GM19238 (cell line): ENCODE measurements around the gene SLC16A1.
A peak's percentile ranks its signal among the peaks of the same experiment; 100 is the strongest.
"Not testable (repeated sequence)": the region's sequence is repeated elsewhere in the genome, so short reads cannot be mapped to it uniquely, and the experiment has no call there.

Experiments
- DNase-seq: peaks from one replicate; pipeline ENCODE4 v3.0.0; 2011; ENCODE audit warnings: low spot score; ENCODE audit not compliant: insufficient read length

The SLC16A1 gene

DNA sequence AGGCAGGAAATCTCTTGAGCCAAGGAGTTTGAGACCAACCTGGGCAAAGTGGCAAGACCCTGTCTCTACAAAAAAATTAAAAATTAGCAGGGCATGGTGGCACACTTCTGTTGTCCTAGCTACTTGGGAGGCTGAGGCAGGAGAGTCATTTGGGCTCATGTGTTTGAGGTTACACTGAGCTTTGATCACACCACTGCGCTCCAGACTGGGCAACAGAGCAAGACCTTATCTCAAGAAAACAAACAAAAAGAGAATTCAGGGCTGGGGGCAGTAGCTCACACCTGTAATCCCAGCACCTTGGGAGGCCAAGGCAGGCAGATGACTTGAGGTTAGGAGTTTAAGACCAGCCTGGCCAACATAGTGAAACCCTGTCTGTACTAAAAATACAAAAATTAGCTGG is 17.8 kb upstream of the SLC16A1 start:
- DNase-seq: no peak

DNA sequence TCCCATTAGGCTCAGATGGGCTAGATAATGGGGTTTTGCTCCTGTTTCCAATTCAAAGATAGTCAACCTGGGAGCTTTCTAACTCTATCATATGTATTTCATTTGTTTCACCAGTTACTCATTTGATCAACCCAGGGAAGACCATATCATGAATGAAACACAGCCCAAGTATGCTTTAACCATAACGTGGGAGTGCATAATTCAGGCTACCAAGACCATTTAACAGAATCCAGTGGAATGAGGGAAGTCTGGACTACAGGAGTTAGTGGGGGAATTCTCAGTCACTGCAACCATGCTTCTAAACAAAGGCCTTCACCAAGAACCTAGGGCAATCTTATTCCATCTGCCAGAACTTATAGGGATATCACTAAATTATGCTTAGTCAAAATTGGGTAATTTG is 15.0 kb upstream of the SLC16A1 start:
- no peak for DNase-seq

DNA sequence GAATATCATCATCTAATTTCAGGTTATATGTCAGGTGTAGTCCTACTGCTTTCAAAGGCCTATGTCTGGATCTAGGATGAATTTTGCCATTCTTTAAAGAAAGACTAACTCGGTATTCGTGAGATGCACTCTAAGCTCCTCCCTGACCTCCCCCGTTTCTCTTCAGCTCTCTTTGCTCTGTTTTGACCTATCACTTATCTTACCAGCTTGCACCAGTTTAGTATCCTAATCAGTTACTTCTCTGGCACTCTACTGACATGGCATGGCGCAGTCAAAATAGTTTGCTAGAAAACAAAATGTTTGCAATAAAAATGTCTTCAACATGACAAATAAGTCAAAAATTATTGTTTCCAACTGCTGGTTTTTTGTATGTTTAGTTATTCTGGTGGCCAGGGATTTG is 8.4 kb upstream of the SLC16A1 start:
- DNase-seq: no peak

DNA sequence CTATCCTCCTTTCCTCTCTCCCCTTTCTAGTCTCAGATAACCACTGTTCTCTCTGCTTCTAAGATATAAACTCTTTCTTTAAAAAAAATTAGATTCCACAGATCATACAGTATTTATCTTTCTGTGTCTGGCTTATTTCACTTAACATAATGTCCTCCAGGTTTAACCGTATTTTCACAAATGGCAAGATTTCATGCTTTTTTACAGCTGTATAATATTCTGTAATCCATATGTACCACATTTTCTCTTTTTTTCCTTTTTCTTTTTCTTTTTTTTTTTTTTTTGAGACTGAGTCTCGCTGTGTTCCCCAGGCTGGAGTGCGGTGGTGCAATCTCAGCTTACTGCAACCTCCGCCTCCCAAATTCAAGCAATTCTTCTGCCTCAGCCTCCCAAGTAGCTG is 5.1 kb upstream of the SLC16A1 start:
- no peak for DNase-seq

DNA sequence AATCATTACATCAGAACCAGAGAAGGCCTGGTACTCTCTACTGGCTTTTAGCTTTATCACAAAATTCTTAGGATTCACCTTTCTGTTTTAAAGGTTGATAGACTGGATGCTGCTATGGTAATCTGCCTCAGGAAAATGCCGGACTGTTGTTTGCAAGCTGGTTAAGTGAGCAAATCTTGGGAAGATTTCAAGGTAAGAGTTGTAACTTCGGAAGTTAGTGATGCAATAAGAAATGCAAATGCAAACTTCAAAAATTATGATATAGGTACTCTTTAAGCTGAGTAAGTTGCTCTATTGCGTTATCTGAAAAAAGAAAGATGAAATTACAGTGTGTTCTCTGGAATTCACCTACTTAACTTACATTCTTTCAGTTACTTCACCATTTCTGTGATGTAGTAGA is 4.4 kb upstream of the SLC16A1 start:
- DNase-seq: no peak

DNA sequence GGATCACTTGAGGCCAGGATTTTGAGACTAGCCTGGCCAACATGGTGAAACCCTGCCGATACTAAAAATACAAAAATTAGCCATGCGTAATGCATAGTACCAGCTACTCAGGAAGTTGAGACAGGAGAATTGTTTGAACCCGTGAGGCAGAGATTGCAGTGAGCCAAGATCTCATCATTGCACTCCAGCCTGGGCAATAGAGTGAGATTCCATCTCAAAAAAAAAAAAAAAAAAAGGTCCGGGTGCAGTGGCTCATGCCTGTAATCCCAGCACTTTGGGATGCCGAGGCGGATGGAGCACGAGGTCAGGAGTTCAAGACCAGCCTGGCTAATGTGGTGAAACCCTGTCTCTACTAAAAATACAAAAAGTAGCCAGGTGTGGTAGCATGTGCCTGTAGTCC is 2.2 kb upstream of the SLC16A1 start:
- DNase-seq: not testable (repeated sequence)

DNA sequence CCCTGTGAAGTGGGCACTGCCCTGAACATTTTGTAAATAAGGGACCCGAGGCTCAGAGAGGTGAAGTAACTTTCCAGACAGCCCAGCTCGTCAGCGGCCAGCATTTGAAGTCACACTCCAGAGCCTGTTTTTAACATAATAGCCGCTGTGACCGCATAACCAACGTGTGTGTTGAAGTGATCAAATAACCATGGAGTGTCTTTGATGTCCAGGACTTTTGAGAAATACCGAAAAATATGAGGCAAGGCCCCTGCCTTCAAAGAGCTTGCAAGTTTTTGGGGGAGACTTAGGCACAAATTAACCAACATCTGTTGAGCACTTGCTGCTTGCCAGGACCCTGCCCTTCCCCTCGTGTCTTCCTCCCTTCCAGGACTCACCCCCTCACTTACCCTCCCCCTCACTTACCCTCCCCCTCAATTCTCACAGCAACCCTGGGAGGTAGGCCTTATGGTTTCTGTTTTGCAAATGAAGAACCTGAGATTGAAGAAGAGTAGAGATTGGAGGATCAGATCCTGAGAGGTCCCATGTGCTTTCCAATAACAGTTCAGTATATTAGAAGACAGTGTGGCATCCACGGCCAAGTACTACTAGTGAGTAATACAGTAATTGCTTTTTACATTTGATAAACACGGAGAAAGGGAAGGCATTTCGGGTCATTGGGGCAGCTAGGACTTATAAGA is 1.3 kb upstream of the SLC16A1 start:
- DNase-seq: peak; percentile 57

DNA sequence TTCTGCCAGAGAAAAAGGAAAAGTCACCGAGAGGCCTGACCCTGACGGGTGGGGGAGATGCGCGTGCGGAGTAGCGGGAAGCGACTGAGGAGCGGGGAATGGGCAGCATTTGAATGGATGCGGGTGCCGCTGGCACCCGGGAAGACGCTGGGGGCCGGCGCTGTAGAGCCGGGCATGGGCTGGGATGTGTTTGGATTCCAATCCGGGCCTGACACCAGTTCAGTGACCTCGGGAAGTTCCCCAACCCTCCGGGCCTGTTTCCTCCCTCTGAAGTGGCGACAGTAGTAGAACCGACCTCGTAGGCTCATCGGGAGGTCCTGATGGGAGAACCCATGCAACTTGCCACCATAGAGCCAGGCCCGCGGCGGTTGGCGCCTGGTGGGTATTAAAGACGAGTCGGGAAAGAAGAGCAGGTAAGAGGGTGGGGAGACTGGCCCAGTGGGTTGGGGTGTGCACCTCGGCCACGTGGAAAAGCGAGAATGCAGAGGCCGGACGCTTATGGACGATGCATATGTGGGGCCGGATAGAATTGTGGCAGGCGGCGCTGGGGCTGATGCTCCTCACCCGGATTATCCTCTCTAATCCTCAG is 642 bp upstream of the SLC16A1 start:
- no peak for DNase-seq

DNA sequence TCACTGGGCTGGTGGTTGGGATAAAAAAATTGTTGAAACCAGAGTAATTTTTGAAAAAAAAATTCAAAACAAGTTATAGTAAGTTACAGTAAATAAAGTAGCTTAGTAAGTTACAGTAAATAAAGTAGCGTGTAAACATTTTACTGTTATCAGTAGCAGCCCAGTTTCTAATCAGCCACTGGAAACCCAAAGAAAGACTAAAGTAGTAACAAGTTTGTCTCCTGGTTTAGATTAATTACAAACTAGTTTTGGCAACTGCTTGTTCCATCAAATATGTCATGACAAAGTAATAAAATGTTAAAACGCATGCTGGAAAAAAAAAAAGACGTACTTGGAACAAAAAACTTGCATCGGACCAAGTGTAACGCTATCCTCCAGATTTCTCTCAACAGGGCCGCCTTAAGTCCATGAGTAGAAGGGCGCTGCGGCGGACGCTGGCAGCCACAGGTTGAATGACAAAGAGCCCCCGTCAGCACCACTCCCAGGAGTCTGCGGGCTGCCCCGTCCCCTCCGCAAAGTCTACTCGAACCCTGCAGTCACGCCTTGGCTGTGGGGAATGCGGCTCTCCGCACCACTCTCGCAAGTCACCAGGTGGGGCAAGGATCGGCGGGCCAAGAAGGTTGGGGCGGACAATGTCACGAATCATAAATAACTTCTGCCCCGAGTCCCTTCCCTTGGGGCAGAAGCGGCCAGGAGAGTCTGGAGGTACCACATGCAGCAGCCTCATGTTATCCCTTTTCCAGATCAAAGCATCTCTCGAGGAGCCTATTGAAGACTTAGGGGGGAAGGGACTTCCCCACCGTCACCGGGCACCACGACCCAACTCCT is 837 bp downstream of the SLC16A1 start:
- peak; percentile 38 for DNase-seq

DNA sequence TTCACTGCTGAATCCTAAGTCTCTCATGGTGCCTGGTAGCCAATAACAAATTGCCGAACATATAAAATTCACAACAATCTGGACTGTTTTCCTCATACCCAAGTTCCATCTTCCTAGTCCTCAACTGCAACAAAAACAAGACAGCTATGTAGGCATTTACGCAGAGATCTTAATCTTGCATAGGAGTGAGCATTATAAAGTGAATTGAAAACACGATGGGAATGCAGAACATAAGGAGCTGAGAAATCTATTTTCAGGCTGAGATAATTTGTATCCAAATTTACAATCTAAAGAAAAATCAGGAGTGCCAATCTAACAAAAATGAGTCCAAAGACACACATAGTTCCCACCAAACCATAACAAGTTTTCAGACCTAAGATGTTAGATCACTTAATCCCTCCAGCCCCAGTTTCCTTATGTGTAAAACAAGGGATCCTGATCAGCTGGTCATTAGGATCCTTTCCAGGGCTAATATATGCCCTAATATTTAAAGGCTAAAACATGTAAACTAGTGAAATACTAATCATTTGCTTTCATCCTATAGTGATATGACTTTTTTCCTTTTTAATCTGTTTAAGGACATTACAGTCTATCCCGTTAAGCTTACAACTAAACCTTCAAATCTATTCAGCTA is 1.9 kb downstream of the SLC16A1 start:
- DNase-seq: no peak

DNA sequence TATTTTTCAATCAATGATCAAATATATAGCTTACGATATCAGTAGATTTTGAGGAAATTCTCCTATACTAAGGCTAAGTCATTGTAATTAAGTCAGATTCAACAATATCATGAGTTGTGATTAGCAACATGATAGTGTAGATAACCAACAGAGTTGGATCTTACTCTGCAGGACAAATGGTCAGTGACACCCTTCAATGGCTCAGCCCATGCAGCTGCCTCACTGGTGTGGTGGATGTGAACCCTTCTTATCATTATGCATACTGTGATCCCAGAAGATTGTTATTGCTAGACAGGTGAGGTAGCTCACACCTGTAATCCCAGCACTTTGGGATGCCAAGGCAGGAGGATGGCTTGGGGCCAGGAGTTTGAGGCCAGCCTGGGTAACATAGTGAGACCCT is 5.6 kb downstream of the SLC16A1 start:
- DNase-seq: no peak

DNA sequence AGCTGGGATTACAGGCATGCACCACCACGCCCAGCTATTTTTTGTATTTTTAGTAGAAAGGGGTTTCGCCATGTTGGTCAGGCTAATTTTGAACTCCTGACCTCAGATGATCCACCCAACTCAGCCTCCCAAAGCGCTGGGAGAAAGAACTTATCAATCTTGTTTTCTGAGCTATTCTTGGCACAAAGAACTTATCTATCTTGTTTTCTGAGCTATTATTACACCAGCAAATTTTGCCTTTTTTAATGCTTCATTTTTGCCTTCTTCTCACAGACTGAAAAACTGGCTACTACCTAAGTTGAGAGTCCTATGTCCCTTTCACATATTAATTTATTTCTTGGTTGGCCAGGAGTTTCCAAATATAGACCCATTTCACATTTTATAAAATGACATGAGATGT is 9.3 kb downstream of the SLC16A1 start:
- DNase-seq: no peak

DNA sequence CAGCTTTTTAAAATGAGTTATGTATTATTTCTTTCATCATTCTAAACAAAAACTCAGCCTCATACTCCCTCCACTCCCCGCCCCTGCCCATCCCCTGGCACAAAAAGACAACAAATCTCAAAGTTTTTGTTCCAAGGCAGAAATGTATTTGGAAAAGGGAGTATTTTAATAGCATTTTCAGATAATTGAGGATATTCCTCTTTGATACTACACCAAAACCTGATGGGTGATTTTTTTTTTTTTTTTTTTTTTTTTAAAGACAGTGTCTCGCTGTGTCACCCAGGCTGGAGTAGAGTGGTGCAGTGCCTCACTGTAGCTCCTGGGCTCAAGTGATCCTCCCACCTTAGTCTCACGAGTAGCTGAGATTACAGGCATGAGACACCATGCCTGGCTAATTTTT is 16.2 kb downstream of the SLC16A1 start:
- no peak for DNase-seq

DNA sequence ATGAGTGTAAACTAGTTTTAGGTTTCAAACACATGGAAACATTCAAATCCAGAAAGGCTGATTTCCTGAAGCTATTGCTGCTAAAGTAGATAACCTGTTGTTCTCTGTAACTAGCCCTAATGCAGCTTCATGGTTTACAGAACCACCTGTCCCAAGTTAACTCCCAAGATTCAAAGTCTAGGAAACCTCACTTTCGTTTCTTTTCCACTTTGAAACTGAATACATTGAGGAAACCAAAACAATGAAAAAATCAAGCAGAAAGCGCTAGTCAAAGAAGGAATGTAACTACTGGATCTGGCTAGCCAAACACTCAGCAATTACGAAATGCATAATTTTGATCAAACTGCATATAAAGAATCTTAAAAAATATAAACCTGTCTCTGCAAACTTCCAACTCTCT is 17.8 kb downstream of the SLC16A1 start:
- DNase-seq: no peak

DNA sequence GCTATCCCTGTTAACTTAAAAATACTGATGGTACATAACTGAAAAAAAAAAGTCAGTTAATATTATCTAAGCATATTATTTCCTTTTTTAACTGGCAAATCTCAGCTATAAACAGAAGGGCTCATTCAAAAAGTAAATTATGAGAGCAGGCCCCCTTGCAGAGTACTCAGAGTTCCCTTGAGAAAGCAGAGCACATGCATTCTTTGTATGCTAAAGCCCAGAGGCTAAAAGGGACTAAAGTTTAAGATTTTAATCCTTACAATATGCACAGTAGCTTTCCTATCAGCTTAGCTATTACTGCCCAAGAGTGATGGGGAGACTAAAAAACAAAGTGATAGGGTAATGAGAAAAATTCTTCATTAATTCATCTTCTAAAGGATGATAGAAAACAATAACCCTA is 18.5 kb downstream of the SLC16A1 start:
- DNase-seq: no peak

DNA sequence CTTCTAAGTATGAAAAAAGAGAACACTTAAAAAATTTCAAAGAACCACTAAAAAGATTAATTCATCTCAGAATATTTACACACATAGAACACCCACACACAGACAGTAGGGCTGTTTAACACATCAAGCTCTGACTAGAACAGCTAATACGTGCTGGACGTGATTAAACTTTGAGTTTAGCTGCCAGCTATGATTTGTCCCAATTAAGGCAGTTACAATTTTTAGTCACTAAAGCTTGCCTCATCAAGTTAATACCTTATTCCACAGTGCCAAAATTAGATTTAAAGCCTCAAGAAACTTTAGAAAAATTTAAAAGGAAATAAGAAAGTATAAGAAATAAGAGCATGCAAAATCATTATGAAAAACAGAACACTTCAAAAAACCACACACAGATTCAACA is 18.9 kb downstream of the SLC16A1 start:
- DNase-seq: no peak

DNA sequence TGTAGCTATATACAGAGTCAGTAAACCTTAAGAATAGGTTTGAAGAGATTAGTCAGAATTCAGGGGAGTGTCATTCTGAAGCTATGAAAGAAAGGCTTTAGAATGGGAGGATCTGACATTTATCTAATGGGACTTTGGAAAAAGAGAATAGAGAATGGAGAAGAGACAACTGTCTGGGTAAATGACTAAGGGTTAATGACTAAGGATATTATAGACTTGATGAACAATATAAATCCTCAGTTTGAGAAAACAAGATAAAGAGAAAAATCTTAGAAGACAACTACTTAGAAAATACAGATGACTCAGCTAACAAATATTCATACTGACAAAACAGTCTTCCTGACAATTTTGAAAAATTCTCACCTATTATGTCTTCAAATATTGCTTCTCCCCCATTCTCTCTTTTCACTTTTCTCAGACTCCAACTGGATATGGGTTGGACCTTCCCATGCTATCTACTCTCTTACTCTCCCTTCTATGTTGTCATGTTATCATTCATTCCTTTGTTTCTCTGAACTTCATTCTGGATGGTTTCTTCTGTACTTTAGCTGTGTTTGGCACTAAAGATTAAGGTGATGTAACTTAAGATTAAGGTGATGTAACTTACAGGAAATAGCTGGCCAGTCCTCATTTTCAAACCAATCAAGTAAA is 20.4 kb downstream of the SLC16A1 start:
- DNase-seq: no peak

DNA sequence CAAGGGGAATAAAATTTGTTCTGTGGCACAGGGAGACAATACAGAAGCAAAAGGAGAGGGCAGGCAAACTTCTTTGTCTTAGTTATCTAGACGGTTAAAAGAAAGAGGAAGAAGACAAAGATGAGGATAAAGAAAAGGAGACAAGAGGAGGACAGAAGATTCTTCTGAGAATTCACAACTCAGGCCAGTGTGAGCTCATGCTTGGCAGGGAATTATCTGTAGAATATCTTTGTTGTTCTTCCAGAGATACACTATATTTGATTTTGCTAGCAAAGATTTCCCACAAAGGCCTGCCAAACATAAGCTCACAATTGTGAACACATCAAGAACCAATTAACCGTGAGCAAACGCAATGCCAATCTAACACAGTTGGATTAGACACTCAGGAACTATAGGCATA is 21.4 kb downstream of the SLC16A1 start:
- no peak for DNase-seq

DNA sequence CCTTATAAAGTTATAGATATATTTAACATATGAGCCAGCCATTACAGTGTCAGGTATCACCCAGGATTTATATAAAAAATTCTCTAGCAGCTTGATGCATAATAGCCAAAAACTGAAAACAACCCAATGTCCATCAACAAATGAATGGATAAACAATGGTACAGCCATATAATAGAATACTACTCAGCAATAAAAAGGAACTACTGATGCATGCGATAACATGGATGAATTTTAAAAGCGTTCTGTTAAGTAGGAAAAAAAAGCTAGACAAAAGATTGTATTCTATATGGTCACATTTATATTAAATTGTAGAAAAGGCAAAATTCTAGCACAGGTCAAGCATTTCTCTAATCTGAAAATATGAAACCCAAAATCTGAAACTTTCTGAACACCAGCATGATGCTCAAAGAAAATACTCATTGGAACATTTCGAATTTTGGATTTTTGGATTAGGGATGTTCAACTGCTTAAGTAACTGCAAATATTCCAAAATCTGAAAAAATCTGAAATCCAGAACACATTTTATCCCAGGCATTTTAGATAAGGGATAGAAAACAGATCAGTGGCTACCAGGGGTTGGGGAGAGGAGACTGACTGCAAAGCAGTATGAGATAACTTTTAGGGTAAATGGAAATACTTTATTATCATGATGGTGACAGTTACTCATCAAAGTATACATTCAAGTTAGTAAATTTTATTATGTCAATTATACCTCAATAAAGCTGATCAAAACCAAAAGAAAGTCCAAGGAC is 22.0 kb downstream of the SLC16A1 start:
- no peak for DNase-seq

DNA sequence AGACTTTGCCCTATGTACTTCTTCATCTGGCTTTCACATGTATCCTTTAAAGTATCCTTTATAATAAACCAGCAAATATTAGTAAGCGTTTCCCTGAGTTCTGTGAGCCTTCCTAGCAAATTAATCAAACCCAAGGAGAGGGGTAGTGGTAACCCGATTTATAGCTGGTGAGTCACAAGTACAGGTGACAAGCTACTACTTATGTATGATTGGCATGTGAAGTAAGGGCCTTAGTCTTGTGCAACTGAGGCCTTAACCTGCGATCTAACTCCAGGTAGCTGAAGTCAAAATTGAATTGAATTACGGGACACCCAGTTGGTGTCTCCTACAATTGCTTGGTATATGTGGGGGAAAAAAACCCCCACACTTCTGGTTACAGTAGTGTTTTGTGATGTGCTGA is 26.0 kb downstream of the SLC16A1 start:
- no peak for DNase-seq

DNA sequence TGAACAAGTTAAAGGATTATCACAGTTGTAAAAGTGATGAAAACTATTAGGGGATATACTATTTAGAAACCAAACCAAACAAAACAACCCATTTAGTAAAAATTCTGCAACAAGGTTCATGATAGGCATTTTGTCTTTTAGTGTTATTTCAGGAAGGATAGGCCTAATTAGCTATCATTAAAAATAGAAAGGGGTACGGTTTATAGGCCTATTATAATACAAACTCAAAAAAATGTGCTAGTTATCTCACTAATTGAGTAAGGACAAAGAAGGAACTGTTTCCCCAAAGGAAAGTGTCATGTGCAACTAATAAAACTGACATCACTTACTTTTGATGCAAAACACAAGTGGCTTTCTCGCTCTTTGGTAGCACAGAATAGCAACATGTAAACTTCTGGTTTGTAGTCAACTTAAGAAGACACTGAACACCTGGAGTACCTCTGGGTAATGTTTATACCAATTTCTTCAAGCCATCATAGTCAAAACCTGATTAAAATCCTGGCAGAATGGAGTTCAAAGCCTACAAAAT is 28.5 kb downstream of the SLC16A1 start:
- no peak for DNase-seq
